Neural cell (in vitro differentiated cells): ENCODE measurements around the gene ALDH7A1.

Experiments used
- CTCF ChIP-seq: fragments of 450-650 bp; IDR thresholded peaks from 2 replicates; pipeline ENCODE4 v1.5.1; 2014; ENCODE audit warnings: antibody characterized with exemption, mild to moderate bottlenecking, moderate library complexity; ENCODE audit not compliant: poor library complexity, severe bottlenecking
- EZH2 ChIP-seq: fragments of 200-600, 300-800 bp; shearing (Covaris generic), sonication (generic); IDR thresholded peaks from 2 replicates; pipeline ENCODE4 v1.6.1; 2014; ENCODE audit warnings: antibody characterized with exemption, low read length, borderline replicate concordance, mild to moderate bottlenecking; ENCODE audit not compliant: insufficient read depth, poor library complexity, severe bottlenecking
- MXI1 ChIP-seq: fragments of 450-650 bp; conservative IDR thresholded peaks from 2 replicates; pipeline ENCODE4 v1.6.1; 2014; ENCODE audit warnings: antibody characterized with exemption, mild to moderate bottlenecking; ENCODE audit not compliant: poor library complexity, severe bottlenecking
- POLR2AphosphoS5 ChIP-seq: IDR thresholded peaks from 2 replicates; pipeline ENCODE4 v1.6.1; 2012
- SMC3 ChIP-seq: fragments of 450-650 bp; conservative IDR thresholded peaks from 2 replicates; pipeline ENCODE4 v1.6.1; 2014; ENCODE audit warnings: antibody characterized with exemption, mild to moderate bottlenecking, moderate library complexity; ENCODE audit not compliant: poor library complexity
- TAF1 ChIP-seq: IDR thresholded peaks from 2 replicates; pipeline ENCODE4 v1.6.1; 2012; ENCODE audit warnings: low read depth
- TF ChIP-seq, protein P1 (sequence below): IDR thresholded peaks from 2 replicates; pipeline ENCODE4 v1.6.1; 2012; ENCODE audit warnings: borderline replicate concordance

GRCh38 chr5:126488443-126489065 lies 106.5 kb downstream of the ALDH7A1 start:
- TF ChIP-seq CTCF (no peak), POLR2AphosphoS5 (no peak), EZH2 (no peak), TAF1 (no peak), SMC3 (no peak), MXI1 (no peak)
- TF ChIP-seq, protein P1, sequence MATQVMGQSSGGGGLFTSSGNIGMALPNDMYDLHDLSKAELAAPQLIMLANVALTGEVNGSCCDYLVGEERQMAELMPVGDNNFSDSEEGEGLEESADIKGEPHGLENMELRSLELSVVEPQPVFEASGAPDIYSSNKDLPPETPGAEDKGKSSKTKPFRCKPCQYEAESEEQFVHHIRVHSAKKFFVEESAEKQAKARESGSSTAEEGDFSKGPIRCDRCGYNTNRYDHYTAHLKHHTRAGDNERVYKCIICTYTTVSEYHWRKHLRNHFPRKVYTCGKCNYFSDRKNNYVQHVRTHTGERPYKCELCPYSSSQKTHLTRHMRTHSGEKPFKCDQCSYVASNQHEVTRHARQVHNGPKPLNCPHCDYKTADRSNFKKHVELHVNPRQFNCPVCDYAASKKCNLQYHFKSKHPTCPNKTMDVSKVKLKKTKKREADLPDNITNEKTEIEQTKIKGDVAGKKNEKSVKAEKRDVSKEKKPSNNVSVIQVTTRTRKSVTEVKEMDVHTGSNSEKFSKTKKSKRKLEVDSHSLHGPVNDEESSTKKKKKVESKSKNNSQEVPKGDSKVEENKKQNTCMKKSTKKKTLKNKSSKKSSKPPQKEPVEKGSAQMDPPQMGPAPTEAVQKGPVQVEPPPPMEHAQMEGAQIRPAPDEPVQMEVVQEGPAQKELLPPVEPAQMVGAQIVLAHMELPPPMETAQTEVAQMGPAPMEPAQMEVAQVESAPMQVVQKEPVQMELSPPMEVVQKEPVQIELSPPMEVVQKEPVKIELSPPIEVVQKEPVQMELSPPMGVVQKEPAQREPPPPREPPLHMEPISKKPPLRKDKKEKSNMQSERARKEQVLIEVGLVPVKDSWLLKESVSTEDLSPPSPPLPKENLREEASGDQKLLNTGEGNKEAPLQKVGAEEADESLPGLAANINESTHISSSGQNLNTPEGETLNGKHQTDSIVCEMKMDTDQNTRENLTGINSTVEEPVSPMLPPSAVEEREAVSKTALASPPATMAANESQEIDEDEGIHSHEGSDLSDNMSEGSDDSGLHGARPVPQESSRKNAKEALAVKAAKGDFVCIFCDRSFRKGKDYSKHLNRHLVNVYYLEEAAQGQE: no peak
